Stimulated activated CD4-positive, alpha-beta T cell treated with anti-CD3 and anti-CD28 coated beads, Interleukin-15, amount 100 ng/mL, for 48 hours (primary cell): ENCODE data around the gene CSNK1G1.
"Not testable (repeated sequence)": the region's sequence is repeated elsewhere in the genome, so short reads cannot be mapped to it uniquely, and the experiment has no call there.

Experiments used
- DNase-seq, 2 donors: peaks; one replicate each; pipeline ENCODE4 v3.0.0-alpha.2; 2020; ENCODE audit warnings: low read depth in 2 of 2

Gene CSNK1G1

DNA sequence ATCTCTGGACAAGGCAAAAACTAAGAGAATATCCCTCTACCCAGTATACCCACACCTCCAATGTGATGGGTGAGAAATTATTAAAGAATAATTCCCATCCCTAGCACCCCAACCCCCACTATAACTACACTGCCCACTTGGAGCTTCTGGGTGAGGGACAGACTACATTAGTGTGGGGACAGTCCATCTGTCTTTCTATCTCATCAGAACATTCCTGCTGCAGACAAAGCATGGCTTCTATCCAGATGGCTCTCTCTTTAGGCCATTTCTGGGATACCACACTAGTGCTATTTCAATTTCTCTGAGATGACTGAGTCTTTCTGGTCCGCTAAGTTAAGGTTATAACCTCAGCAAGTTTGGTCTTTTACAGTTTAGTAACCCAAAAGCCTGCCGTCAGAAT lies 6.6 kb downstream of the CSNK1G1 start:
- DNase-seq: no peak

DNA sequence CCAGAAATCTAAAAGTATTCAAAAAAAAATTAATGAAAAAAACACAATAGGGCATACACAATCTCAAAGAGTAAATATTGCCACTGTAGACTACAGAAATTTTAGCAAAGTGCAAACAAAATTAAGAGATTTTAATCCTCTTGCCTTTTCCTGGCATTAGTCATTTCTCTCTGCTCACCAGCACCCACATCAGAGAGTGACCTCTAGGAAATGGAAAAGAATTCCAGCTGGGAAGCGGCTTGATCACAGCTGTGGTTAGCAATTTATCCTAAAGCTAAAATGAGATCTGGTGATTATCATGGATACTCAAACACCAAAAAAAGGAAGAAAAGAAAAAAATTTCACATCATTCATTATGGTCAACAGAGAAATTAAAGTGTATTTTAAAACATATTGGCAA lies 7.5 kb downstream of the CSNK1G1 start:
- DNase-seq: no peak

DNA sequence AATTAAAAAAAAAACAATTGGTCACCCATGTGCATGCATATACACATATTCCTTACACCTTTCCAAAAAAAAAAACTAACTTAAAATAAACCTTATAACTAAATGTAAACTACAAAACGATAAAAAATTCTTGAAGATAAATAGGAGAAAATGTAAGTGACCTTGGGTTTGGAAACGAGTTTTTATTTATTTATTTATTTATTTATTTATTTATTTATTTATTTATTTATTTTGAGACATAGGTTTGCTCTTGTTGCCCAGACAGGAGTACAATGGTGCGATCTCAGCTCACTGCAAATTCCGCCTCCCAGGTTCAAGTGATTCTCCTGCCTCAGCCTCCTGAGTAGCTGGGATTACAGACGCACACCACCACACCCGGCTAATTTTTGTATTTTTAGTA lies 9.7 kb downstream of the CSNK1G1 start:
- not testable (repeated sequence) for DNase-seq

DNA sequence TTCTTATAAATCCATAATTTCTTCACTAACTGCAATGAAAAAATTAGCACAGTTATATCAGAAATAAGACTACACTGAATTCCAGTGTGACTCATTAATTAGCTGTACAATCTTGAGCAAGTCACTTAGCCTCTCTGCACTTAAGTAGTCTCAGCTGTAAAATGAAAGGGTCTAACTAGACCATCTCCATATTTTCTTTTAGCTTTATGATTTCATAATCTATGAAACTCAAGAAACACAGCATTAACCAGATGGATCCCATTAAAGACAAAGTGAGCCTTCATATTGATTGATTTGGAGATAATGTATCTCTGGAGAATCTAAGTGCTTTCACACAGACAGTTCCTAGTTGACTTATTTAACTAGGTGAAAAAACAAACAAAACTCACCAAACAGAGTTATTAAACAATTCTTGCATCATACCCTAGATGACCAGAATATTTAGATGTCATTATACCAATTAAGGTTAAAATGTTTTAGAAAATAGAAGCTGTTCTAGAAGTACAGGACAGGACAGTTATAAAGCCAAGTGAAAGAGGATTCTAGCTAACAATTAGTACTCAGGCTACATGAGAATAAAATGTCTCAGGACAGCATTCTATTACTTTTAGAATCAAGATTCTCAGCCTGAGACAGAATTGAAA lies 11.2 kb downstream of the CSNK1G1 start:
- DNase-seq: no peak

DNA sequence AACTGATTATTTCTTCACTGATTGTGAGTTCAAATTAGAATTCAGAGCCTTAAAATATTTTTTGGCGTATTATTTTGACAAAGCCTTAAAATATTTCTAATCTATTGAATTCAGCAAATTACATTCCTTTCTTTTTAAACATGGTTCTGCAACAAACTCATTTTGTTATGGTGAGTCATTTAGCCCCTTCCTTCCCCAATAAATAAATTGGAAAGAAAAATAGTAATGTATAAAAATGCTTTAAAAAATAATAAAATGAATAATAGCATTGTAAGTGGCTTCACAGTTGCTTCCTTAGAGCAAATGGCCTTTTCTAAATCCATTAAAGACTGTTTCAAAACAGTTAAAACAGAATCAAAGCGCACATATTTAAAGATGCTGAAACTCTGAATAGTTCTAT lies 12.1 kb downstream of the CSNK1G1 start:
- no peak for DNase-seq

DNA sequence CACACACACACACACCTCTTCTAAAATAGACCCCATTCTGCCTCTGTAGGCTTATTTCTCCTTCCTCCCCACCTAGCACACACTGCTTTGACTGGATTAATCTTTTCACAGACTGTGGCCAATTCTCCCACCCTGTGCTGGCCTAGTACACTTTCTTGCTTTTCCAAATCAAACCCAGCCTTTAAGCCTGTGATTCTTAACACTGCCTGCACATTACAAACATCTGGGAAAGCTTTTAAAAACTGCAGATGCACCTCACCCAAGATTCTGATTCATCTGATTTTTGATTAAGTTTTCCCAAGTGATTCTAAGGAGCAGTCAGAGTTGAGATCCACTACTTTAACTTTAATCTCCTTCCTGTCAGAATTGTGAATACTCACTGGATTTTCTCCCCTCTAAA lies 12.8 kb downstream of the CSNK1G1 start:
- DNase-seq: no peak

DNA sequence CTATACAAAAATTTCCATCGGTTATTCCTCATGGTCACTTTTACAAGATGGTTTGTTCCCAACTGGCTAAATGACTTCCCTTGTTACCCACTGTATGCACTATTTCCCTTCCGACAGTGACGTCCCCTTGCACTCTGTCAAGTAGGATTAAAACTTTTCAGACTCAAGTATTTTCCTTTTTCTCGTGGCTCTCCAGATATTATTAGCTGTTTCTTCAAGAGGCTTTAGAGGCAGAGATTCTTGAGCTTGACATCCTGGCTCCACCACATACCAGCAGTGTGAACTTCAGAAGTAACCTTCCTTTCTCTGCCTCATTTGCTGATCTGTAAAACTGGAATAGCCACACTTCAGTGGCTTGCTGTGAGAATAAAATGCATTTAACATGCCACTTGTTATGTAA lies 14.0 kb downstream of the CSNK1G1 start:
- DNase-seq: no peak

DNA sequence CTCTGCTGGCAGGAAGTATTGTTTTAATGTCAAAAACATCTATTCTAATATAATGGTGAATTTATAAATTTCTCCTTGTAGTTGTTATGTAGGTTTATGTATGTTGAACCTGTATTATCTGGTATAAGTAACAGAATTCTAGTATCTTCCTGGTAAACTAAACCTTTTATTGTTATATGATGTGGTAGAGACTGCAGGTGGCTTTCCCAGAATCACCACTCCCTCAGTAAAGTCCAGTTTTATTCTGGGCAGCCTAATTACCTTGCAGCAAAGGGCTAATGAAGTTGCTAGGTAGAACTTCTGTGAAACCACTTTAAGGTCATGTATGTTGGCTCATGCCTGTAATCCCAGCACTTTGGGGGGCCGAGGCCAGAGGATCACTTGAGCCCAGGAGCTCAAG lies 15.6 kb downstream of the CSNK1G1 start:
- DNase-seq: no peak

DNA sequence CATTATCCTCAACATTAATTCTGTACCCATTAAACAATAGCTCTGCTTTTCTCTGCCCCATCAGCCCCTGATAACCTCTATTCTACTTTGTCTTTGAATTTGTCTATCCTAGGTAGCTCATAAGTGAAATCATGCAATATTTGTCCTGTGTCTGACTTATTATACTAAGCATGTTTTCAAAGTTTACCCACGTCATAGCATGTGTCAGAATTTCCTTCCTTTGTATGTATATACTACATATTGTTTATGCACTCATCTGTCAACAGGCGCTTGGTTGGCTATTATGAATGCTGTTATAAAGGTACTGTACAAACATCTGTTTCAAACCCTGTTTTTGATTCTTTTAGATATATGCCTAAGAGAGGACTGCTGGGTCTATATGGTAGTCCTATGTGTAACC lies 18.2 kb downstream of the CSNK1G1 start:
- no peak for DNase-seq

DNA sequence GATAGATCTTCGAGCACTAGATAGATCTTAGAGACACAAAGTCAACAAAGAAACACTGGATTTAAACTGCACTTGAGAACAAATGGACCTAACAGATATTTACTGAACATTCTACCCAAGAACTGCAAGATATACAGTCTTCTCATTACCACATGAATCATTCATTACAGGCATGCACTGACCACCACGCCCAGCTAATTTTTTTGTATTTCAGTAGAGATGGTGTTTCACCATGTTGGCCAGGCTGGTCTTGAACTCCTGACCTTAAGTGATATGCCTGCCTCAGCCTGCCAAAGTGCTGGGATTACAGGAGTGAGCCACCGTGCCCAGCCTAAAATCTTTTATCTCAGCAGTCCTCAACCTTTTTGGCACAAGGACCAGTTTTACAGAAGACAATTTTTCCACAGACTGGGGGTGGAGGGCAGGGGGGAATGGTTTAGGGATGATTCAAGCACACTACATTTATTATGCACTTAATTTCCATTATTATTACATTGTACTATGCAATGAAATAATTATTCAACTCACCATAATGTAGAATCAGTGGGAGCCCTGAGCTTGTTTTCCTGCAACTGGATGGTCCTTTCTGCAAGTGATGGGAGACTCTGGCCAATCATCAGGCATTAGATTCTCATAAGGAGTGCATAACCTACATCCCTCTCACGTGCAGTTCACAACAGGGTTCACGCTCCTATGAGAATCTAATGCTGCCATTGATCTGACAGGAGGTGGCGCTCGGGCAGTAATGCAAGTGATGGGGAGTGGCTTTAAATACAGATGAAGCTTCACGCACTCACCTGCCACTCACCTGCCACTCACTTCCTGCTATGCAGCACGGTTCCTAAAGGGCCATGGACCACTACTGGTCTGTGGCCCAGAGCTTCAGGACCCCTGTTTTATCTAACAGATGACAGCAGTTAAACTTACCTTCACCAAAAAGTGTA lies 21.7 kb downstream of the CSNK1G1 start:
- DNase-seq: peak; percentile 4 to 13

DNA sequence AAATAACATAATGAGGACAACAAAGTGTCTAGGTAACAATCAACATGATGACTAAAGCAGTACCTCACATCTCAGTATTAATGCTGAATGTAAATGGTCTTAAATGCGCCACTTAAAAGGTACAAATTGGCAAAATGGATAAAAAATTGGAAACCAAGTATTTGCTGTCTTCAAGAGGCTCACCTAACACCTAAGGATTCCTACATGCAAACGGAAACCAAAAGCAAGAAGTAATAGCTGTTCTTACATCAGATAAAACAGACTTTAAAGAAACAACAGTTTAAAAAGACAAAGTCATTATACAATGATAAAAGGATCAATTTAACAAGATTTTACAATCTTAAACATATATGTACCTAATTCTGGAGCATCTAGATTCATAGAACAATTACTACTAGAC lies 22.5 kb downstream of the CSNK1G1 start:
- DNase-seq: no peak

DNA sequence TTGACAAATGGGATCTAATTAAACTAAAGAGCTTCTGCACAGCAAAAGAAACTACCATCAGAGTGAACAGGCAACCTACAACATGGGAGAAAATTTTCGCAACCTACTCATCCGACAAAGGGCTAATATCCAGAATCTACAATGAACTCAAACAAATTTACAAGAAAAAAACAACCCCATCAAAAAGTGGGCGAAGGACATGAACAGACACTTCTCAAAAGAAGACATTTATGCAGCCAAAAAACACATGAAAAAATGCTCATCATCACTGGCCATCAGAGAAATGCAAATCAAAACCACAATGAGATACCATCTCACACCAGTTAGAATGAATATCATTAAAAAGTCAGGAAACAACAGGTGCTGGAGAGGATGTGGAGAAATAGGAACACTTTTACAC lies 24.3 kb downstream of the CSNK1G1 start:
- DNase-seq: not testable (repeated sequence)

DNA sequence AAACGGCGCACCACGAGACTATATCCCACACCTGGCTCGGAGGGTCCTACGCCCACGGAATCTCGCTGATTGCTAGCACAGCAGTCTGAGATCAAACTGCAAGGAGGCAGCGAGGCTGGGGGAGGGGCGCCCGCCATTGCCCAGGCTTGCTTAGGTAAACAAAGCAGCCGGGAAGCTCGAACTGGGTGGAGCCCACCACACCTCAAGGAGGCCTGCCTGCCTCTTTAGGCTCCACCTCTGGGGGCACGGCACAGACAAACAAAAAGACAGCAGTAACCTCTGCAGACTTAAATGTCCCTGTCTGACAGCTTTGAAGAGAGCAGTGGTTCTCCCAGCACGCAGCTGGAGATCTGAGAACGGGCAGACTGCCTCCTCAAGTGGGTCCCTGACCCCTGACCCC lies 29.0 kb downstream of the CSNK1G1 start:
- DNase-seq: not testable (repeated sequence)

DNA sequence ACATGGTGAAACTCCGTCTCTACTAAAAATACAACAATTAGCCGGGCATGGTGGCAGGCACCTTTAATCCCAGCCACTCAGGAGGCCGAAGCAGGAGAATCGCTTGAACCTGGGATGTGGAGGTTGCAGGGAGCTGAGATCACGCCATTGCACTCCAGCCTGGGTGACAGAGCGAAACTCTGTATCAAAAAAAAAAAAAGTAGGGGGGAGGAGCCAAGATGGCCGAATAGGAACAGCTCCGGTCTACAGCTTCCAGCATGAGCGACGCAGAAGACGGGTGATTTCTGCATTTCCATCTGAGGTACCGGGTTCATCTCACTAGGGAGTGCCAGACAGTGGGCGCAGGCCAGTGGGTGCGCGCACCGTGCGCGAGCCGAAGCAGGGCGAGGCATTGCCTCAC lies 29.5 kb downstream of the CSNK1G1 start:
- not testable (repeated sequence) for DNase-seq

DNA sequence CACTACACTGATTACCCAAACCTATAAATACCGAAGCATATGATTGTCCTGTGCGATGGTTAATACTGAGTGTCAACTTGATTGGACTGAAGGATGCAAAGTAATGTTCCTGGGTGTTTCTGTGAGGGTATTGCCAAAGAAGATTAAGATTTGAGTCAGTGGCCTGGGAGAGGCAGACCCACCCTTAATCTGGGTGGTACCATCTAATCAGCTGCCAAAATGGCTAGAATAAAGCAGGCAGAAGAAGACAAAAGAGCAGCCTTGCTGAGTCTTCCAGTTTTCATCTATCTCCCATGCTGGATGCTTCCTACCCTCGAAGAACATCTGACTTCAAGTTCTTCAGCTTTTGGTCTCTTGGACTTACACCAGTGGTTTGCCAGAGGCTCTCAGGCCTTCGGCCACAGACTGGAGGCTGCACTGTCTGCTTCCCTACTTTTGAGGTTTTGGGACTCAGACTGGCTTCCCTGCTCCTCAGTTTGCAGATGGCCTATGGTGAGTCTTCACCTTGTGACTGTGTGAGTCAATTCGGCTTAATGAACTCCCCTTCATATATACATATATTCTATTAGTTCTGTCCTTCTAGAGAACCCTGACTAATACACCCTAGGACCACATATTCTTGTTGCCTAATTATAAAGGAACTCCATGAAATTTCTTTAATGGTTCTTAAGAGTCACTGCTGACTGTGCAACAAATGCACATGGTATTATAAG lies 31.7 kb downstream of the CSNK1G1 start:
- no peak for DNase-seq

DNA sequence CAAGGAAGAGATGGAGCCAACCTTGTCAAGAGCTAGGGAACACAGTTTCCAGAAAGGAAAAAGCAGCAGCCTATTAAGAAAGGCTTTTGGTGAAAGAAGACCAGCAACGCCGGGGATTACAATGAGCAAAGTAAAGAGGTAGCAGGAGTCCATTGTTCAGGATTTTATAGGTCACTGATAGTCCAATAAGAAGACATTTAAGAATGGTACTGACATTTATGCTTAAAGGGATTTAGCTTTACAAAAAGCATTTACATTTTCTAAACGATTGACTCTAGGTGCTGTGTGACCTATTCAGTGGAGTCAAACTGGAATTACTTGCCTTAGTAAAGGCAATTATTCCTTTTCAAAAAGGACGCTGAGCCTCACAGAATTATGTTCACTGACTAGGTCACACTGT lies 40.8 kb downstream of the CSNK1G1 start:
- no peak for DNase-seq

DNA sequence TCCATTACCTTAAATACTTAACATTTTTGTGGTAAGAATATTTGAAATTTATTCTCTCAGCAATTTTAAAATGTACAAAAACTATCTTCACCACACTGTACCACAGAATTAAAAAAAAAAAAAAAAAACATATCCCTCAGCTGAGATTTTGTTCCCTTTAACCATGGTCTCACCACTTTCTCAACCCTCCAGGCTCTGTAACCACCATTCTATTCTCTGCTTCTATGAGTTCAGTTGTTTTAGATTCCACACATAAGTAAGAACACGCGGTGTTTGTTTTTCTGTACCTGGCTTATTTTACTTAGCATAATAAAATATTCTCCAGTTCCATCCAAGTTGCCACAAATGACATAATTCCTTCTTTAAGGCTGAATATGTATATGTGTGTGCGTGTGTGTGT lies 41.5 kb downstream of the CSNK1G1 start:
- DNase-seq: no peak

DNA sequence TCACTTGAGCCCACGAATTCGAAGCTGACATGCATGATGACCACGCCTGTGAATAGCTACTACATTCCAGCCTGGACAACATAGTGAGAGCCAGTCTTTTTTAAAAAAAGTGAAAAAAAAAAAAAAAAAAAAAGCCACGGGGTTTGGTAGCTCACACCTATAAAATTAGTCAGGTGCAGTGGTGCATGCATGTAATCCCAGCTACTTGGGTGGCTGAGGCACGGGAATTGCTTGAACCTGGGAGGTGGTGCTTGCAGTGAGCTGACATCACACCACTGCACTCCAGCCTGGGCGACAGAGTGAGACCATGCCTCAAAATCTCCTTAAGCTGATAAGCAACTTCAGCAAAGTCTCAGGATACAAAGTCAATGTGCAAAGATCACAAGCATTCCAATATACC lies 44.4 kb downstream of the CSNK1G1 start:
- DNase-seq: no peak

DNA sequence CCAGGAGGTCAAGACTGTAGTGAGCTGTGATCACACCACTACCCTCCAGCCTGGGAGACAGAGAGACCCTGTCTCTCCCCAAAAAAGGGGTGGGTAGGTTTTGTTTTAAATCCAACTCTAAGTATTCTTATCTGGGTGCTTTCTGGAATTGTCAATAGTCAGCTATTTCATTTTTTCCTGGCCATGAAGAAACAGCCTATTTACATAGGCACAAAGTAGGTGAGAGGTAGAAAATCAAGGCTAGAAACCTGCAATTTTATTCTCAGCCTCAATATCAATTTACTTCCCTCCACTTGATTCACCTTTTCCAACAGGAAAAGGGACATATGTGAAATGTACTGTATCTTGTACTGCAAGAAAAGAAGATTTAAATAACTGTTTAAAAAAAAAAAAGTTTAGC lies 45.9 kb downstream of the CSNK1G1 start:
- no peak for DNase-seq

DNA sequence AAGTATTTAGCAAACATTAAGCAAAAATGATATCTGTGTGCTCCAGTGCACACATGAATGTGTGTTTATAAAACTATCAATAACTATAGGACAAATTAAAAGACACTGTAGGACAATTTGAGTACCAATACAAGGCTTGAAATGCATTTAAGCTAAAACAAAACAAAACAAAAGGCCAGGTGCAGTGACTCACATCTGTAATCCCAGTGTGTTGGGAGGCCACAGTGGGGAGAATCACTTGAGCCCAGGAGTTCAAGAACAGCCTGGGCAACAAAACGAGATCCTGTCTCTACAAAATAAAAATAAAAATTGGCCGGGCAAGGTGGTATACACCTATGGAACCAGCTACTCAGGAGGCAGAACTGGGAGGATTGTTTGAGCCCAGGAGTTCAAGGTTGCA lies 50.7 kb downstream of the CSNK1G1 start:
- DNase-seq: no peak

DNA sequence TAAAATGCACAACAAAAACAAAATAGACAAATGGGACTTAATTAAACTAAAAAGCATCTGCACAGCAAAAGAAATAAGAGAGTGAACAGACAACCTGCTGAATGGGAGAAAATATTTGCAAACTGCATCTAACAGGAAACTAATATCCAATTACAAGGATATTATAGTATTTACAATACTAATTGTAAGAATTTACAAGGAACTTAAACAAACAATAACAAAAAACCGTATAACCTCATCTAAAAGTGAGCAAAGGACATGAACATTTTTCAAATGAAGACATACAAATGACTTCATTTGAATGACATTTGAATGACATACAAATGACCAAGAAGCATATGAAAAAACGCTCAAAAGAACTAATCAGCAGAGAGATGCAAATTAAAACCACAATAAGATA lies 66.4 kb downstream of the CSNK1G1 start:
- DNase-seq: no peak

DNA sequence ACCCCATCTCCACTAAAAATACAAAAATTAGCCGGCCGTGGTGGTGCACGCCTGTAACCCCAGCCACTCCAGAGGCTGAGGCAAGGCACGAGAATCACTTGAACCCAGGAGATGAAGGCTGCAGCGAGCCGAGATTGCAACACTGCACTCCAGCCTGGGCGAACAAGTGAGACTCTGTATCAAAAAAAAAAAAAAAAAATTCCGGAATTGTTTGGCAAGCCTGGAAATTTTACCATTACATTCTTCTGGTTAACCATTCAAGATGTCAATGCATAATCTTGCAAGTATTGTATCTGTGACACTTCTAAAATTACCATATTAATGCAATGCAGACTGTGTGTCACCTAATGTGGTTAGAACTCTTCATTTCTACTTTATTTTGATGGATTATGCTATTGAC lies 67.0 kb downstream of the CSNK1G1 start:
- no peak for DNase-seq

DNA sequence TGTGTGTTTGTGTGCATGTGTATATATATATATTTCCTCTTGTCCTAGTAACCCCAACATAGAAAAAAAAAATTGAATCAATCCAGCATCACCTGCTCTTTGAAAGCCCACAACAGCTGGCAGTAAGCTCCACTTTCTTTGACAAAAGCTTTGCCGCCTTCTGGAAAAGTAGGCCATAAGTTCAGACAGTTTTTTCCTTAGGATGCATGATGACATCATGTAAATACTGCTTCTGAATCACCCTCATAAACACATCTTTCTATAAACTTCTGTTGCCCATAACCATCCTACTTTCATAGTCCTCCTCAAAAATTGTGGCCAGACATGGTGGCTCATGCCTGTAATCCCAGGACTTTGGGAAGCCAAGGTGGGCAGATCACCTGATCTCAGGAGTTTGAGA lies 67.4 kb downstream of the CSNK1G1 start:
- DNase-seq: no peak
